Mucosa of descending colon (tissue), 3 donors: Measurements from ENCODE around the gene MTIF3. TPM values are rescaled to one million over a fixed set of nuclear protein-coding genes. Genes with fewer than 3 reads are reported as not detected.
A peak's percentile ranks its signal among the peaks of the same experiment; 100 is the strongest.

ENCODE experiments used
- ATAC-seq: fragments of 200-7000 bp; cut with Tn5 transposase; one replicate; pipeline ENCODE4 v1.9.1; 2020; ENCODE audit warnings: mild to moderate bottlenecking, moderate library complexity
- DNase-seq, 3 donors: peaks; one replicate each; pipeline ENCODE4 v3.0.0-alpha.2; 2020
- H3K36me3 ChIP-seq: fragments of 200-600 bp; one replicate; pipeline ENCODE4 v1.8.0; 2021; ENCODE audit warnings: low read depth, mild to moderate bottlenecking
- H3K4me1 ChIP-seq: fragments of 200-600 bp; one replicate; pipeline ENCODE4 v1.8.0; 2021; ENCODE audit warnings: low read depth, mild to moderate bottlenecking
- H3K4me3 ChIP-seq: fragments of 200-600 bp; one replicate; pipeline ENCODE4 v1.8.0; 2021; ENCODE audit warnings: mild to moderate bottlenecking
- H3K9me3 ChIP-seq: fragments of 200-600 bp; one replicate; pipeline ENCODE4 v1.8.0; 2021; ENCODE audit warnings: mild to moderate bottlenecking
- CTCF ChIP-seq: fragments of 200-600 bp; IDR thresholded peaks from one replicate; pipeline ENCODE4 v1.8.0; 2022; ENCODE audit warnings: antibody characterized with exemption, mild to moderate bottlenecking
- intact Hi-C, 2 donors: fragments of 100-400 bp; cut with DNase I in 1 of 2; cut with micrococcal nuclease in 1 of 2; formaldehyde crosslinking; loops; one replicate each; pipeline versions ENCODE4 v1.11.0 to v1.11.1; 2022; cut with DNase I, micrococcal nuclease
- total RNA-seq, 3 donors: library from RNA; stranded (reverse); fragmentation: NEBNext Ultra II Directional in 2 of 3; extraction: Animal tissue kit (Norgen Biotek cat#: 25700) in 2 of 3; gene quantifications; one replicate each; pipeline versions ENCODE4 v1.2.1 to v1.2.4, GENCODE V29; 2021 to 2023
- donor health status: DM: no; HTN: no; CAD: no; lungs with moderate emphysema.
- donor health status: DM: no; HTN: no; CAD: no.
- donor health status: DM: no; HTN: yes; CAD: no.

Gene MTIF3
- total RNA-seq, 3 donors from 2014 or later: 54.1 to 57.4 (median 56.3) TPM

DNA sequence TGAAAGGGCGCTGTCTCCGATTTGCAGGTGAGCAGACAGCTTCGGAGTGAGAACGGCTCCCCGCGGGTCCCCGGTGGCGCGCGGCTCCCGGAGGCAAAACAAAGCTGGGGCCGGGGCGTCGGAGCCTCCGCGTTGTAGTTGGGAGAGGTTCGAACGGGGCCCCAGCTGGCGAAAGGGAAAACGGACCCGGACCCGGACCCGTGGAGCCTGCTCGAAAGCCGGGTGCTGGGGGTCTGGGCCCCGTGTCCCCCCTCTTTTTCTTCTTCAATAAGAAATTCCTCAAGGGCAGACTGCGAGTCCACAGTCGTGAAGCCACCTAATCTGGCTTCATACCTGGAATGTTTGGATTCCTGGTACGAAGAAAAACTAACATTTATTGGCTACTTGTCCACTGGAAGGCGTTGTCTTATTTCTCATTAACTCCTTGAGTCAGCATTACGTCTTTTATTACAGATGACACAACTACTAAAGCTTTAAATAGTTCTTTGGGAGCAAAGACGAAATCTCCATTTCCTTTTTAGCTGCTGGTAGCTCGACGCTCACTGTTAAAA lies 632 bp upstream of the MTIF3 start:
- Histone ChIP-seq H3K9me3 (no peaks in the 10 kb centered on the region), H3K36me3 (no peaks in the 10 kb centered on the region), H3K4me3 (peak overlapping the region; percentile 56), H3K4me1 (peaks cover 13% of the 10 kb centered on the region)
- no peak for TF ChIP-seq CTCF
- ATAC-seq (peak; percentile 48), DNase-seq (peak; percentile 56 to 77 (median 76))
- intact Hi-C loops: no loop called here

DNA sequence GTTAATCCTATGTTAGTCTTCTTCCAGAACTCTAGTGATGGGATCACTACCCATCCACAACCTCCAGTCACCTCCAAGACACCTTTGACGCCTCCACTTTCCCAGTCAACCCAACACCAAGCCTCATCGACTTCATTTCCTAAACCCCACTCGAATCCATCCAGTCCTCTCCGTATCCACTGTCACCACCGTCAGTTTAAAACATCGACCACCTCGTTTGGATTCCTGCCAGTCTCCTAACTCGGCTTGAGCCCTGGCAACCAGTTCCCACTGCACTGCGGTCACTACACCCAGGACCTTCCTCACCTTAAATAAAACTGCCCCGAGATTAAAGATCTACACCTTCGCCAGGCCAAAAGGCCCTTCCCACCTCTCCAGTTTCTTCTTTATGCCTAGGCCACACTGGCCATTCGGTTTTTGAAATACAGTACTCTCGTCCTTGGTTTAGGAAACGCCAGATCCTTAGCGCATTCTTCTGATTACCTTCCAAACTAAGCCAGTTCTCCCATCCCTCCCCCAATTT lies 1.2 kb downstream of the MTIF3 start:
- TF ChIP-seq CTCF: no peak
- intact Hi-C loops: no loop called here
- H3K36me3 ChIP-seq: no peaks in the 10 kb centered on the region
- H3K9me3 ChIP-seq: no peaks in the 10 kb centered on the region
- H3K4me1 ChIP-seq: peaks cover 13% of the 10 kb centered on the region
- ATAC-seq (no peak), DNase-seq (no peak)
- no peak overlapping the region for H3K4me3 ChIP-seq

GRCh38 chr13:27448308-27448707 lies 2.1 kb downstream of the MTIF3 start:
- H3K4me3 ChIP-seq: no peak overlapping the region
- no peak for TF ChIP-seq CTCF
- intact Hi-C loops: no loop called here
- no peaks in the 10 kb centered on the region for H3K9me3 ChIP-seq
- no peaks in the 10 kb centered on the region for H3K36me3 ChIP-seq
- H3K4me1 ChIP-seq: peaks cover 13% of the 10 kb centered on the region
- ATAC-seq: no peak
- DNase-seq: no peak

- Histone ChIP-seq H3K36me3 (no peaks in the 10 kb centered on the region), H3K4me1 (peaks cover 20% of the 10 kb centered on the region), H3K9me3 (no peaks in the 10 kb centered on the region), H3K4me3 (no peak overlapping the region)
- DNase-seq (no peak), ATAC-seq (no peak)
- intact Hi-C loops: no loop called here
- no peak for TF ChIP-seq CTCF
Observed at GRCh38 chr13:27446986-27447583, 3.3 kb downstream of the MTIF3 start.

DNA sequence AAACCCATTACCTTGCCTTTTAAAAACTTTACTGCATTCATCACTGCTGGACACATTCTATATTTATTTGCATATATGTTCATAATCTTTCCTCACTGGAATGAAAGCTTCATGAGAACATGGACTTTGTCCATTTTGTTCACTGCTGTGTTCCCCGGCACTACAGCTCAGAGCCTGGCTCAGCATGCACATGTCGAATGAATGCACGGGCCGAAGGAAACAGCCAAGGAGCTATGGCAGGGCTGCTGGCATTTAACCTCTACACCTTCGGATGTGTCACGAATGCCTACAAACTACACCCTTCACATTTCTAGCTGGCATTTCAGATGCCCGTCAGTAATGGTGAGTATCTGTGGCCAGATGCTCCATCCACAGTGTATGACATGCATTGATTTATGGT lies 7.6 kb downstream of the MTIF3 start:
- no peak for DNase-seq
- Histone ChIP-seq H3K36me3 (no peaks in the 10 kb centered on the region), H3K9me3 (no peaks in the 10 kb centered on the region), H3K4me3 (no peak overlapping the region), H3K4me1 (peaks cover 17% of the 10 kb centered on the region)
- intact Hi-C loops: no loop called here
- ATAC-seq: peak; percentile 71
- no peak for TF ChIP-seq CTCF
